Heart left ventricle (tissue), 13 donors: ENCODE measurements around the gene PTCD3.

ENCODE experiments used
- CTCF ChIP-seq, 12 donors: fragments of 200-600 bp; sonication (generic) in 4 of 12; IDR thresholded peaks; one replicate each; pipeline versions ENCODE4 v1.5.0 to v1.8.0; 2018 to 2022; ENCODE audit warnings: antibody characterized with exemption in 12 of 12, mild to moderate bottlenecking in 5 of 12
- POLR2A ChIP-seq, 2 donors: fragments of 450-650 bp; IDR thresholded peaks; one replicate each; pipeline ENCODE4 v1.6.1; 2017; ENCODE audit warnings: antibody characterized with exemption in 2 of 2, mild to moderate bottlenecking in 2 of 2, moderate library complexity in 2 of 2
- donor health status: ischemic (EF 13 %, LVEDD 7.1; RV severe dilation, severe dysfunction).
- donor health status: DM: no; HTN: yes; CAD: no.
- donor health status: DM: no; HTN: no; CAD: no.
- donor health status: ischemic (EF 25% LVEDD 6.9; RV normal size, moderate dysfunction).
- donor health status: ischemic (EF 25% LVEDD 5.7; RV mildly dilated, moderate dysfunction).
- donor health status: ischemic (EF 35%, LVEDD 5.7; RV mildly dilated, moderate dysfunction).
- donor health status: nonischemic (EF 11% LVEDD 7.7; RV severe dilation, severe dysfunction).
- donor health status: DM: yes; HTN: yes; CAD: no.
- donor health status: PGD.
- donor health status: ischemic (EF 29% LVEDD 5.4; RV normal size, mild dysfunction).
- donor health status: nonischemic (EF 23%, LVEDD 6.1; RV moderate dilation, normal function).

- no peak for TF ChIP-seq POLR2A (IDR thresholded peaks at IDR 0.05)
- TF ChIP-seq CTCF (IDR thresholded peaks at IDR 0.05), result no peak
Measured at GRCh38 chr2:86172610-86173009, 66.6 kb downstream of the PTCD3 start.
